SK-N-SH (cell line): Measurements from ENCODE around the gene MACROD1.

Experiments used
- CHD2 ChIP-seq: fragments of 150-350 bp; IDR thresholded peaks from 2 replicates; pipeline ENCODE4 v1.6.1; 2018; ENCODE audit warnings: low read length; ENCODE audit not compliant: partially characterized antibody
- EP300 ChIP-seq, 2 experiments: IDR thresholded peaks; 2 replicates each; pipeline versions ENCODE4 v1.4.0 to v1.6.1; 2012; ENCODE audit warnings: borderline replicate concordance in 1 of 2, low read depth in 1 of 2, low read length in 1 of 2
- EZH2phosphoT487 ChIP-seq: fragments of 200-600 bp; sonication (generic); IDR thresholded peaks from 2 replicates; pipeline ENCODE4 v1.6.1; 2017; ENCODE audit warnings: low read depth, mixed run types, mild to moderate bottlenecking, antibody characterized with exemption, moderate library complexity, borderline replicate concordance
- MXI1 ChIP-seq: IDR thresholded peaks from 2 replicates; pipeline ENCODE4 v1.6.1; 2012; ENCODE audit warnings: mild to moderate bottlenecking, low read depth, low read length, improper control_type of control experiment
- POLR2AphosphoS5 ChIP-seq: IDR thresholded peaks from 2 replicates; pipeline ENCODE4 v1.6.1; 2012; ENCODE audit warnings: low read depth, low read length
- RFX5 ChIP-seq: IDR thresholded peaks from 2 replicates; pipeline ENCODE4 v1.6.1; 2012; ENCODE audit warnings: mild to moderate bottlenecking, improper control_type of control experiment, low read length
- TAF1 ChIP-seq: IDR thresholded peaks from 2 replicates; pipeline ENCODE4 v1.6.1; 2012; ENCODE audit warnings: low read depth, mild to moderate bottlenecking, low read length, moderate library complexity, borderline replicate concordance
- TF ChIP-seq, protein P1 (sequence below): fragments of 200-600 bp; sonication (generic); IDR thresholded peaks from 2 replicates; pipeline ENCODE4 v1.6.1; 2017; ENCODE audit warnings: antibody characterized with exemption, mild to moderate bottlenecking, moderate library complexity
- TF ChIP-seq, protein P2 (sequence below): fragments of 150-350 bp; IDR thresholded peaks from 2 replicates; pipeline ENCODE4 v1.6.1; 2016; ENCODE audit warnings: mild to moderate bottlenecking, low read depth, low read length
- TF ChIP-seq, protein P3 (sequence below): IDR thresholded peaks from 2 replicates; pipeline ENCODE4 v1.4.0; 2012; ENCODE audit warnings: low read depth, borderline replicate concordance
- TF ChIP-seq, protein P4 (sequence below): IDR thresholded peaks from 2 replicates; pipeline ENCODE4 v1.4.0; 2012; ENCODE audit warnings: low read depth

DNA sequence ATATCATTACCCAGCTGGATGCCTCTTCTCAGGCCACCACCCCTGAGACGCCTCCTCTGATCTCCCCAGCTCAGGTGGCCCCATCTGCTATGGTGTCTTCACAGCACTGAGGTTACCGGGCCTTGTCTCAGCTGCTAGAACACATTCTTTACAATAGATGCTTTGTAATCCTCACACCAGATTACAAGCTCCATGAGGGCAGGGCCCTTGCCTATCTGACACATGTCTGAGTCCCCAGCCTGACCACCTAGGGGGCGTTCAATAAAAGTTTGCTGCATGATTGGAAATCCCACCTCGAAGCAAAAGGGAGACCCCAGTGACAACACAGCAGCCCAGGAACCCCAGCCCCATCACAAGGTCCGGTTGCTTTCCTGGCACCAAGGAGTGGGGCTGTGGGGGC lies 2.0 kb downstream of the MACROD1 start:
- TF ChIP-seq, protein P1, sequence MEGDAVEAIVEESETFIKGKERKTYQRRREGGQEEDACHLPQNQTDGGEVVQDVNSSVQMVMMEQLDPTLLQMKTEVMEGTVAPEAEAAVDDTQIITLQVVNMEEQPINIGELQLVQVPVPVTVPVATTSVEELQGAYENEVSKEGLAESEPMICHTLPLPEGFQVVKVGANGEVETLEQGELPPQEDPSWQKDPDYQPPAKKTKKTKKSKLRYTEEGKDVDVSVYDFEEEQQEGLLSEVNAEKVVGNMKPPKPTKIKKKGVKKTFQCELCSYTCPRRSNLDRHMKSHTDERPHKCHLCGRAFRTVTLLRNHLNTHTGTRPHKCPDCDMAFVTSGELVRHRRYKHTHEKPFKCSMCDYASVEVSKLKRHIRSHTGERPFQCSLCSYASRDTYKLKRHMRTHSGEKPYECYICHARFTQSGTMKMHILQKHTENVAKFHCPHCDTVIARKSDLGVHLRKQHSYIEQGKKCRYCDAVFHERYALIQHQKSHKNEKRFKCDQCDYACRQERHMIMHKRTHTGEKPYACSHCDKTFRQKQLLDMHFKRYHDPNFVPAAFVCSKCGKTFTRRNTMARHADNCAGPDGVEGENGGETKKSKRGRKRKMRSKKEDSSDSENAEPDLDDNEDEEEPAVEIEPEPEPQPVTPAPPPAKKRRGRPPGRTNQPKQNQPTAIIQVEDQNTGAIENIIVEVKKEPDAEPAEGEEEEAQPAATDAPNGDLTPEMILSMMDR = no peak
- TF ChIP-seq EP300 (IDR thresholded peaks at IDR 0.05; ENCODE audit: borderline replicate concordance in 1 of 2, low read depth in 1 of 2, low read length in 1 of 2) (no peak), RFX5 (no peak), TAF1 (no peak), POLR2AphosphoS5 (no peak), EZH2phosphoT487 (no peak), CHD2 (no peak), MXI1 (no peak)
- TF ChIP-seq, protein P2, sequence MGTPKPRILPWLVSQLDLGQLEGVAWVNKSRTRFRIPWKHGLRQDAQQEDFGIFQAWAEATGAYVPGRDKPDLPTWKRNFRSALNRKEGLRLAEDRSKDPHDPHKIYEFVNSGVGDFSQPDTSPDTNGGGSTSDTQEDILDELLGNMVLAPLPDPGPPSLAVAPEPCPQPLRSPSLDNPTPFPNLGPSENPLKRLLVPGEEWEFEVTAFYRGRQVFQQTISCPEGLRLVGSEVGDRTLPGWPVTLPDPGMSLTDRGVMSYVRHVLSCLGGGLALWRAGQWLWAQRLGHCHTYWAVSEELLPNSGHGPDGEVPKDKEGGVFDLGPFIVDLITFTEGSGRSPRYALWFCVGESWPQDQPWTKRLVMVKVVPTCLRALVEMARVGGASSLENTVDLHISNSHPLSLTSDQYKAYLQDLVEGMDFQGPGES = no peak
- TF ChIP-seq, protein P3, sequence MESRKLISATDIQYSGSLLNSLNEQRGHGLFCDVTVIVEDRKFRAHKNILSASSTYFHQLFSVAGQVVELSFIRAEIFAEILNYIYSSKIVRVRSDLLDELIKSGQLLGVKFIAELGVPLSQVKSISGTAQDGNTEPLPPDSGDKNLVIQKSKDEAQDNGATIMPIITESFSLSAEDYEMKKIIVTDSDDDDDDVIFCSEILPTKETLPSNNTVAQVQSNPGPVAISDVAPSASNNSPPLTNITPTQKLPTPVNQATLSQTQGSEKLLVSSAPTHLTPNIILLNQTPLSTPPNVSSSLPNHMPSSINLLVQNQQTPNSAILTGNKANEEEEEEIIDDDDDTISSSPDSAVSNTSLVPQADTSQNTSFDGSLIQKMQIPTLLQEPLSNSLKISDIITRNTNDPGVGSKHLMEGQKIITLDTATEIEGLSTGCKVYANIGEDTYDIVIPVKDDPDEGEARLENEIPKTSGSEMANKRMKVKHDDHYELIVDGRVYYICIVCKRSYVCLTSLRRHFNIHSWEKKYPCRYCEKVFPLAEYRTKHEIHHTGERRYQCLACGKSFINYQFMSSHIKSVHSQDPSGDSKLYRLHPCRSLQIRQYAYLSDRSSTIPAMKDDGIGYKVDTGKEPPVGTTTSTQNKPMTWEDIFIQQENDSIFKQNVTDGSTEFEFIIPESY = no peak
- TF ChIP-seq, protein P4, sequence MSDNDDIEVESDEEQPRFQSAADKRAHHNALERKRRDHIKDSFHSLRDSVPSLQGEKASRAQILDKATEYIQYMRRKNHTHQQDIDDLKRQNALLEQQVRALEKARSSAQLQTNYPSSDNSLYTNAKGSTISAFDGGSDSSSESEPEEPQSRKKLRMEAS = no peak
